Breast epithelium (tissue), 4 donors: ENCODE measurements around the gene ARMC9. TPM values are rescaled to one million over a fixed set of nuclear protein-coding genes. Genes with fewer than 3 reads are reported as not detected.
"Not testable (repeated sequence)": the region's sequence is repeated elsewhere in the genome, so short reads cannot be mapped to it uniquely, and the experiment has no call there.

Experiments used
- DNase-seq, 2 donors: peaks; one replicate each; pipeline ENCODE4 v3.0.0-alpha.2; 2019; ENCODE audit warnings: low spot score in 2 of 2
- H3K27ac ChIP-seq, 2 donors: fragments of 200-600 bp; sonication (generic) in 1 of 2; one replicate each; pipeline ENCODE4 v1.5.1; 2016 to 2019; ENCODE audit warnings: mild to moderate bottlenecking in 1 of 2
- H3K27me3 ChIP-seq, 2 donors: fragments of 200-600 bp; sonication (generic) in 1 of 2; one replicate each; pipeline versions ENCODE4 v1.5.1 to v1.6.0; 2017 to 2019; ENCODE audit warnings: control low read depth in 1 of 2, mild to moderate bottlenecking in 1 of 2
- H3K36me3 ChIP-seq: fragments of 200-600 bp; one replicate; pipeline ENCODE4 v1.5.1; 2019
- H3K4me1 ChIP-seq, 2 donors: fragments of 200-600 bp; sonication (generic); one replicate each; pipeline ENCODE4 v1.5.1; 2016 to 2019; ENCODE audit warnings: control low read depth in 1 of 2
- H3K4me3 ChIP-seq, 3 donors: fragments of 200-600 bp; sonication (generic); 1 replicate in 2 of 3; 2 replicates in 1 of 3; pipeline ENCODE4 v1.5.1; 2016 to 2019; ENCODE audit warnings: mild to moderate bottlenecking in 3 of 3, moderate library complexity in 2 of 3
- H3K9me3 ChIP-seq, 2 donors: fragments of 200-600 bp; sonication (generic) in 1 of 2; one replicate each; pipeline ENCODE4 v1.5.1; 2016 to 2019; ENCODE audit warnings: control low read depth in 1 of 2
- CTCF ChIP-seq, 3 donors: fragments of 450-650 bp; IDR thresholded peaks; one replicate each; pipeline ENCODE4 v1.5.1; 2016 to 2017; ENCODE audit warnings: antibody characterized with exemption in 3 of 3, mild to moderate bottlenecking in 3 of 3, moderate library complexity in 3 of 3
- POLR2A ChIP-seq: fragments of 450-650 bp; IDR thresholded peaks from one replicate; pipeline ENCODE4 v1.6.1; 2016; ENCODE audit warnings: antibody characterized with exemption, mild to moderate bottlenecking, moderate library complexity
- POLR2AphosphoS5 ChIP-seq, 3 donors: sonication (generic); formaldehyde crosslinking; IDR thresholded peaks; one replicate each; pipeline ENCODE4 v1.6.1; 2017; ENCODE audit warnings: antibody characterized with exemption in 3 of 3
- intact Hi-C: fragments of 100-400 bp; cut with DNase I; formaldehyde crosslinking; loops from one replicate; pipeline ENCODE4 v1.15.1; 2023; ENCODE audit warnings: low total_unique reads
- total RNA-seq, 3 donors: library from RNA; depleted of rRNA; stranded (reverse); fragments of >200 nt; gene quantifications; one replicate each; pipeline ENCODE4 v1.1.0, GENCODE V29; 2016

ARMC9 gene
- total RNA-seq, 3 donors from 2014 or later, result 4.0 to 20.8 (median 18.0) TPM

DNA sequence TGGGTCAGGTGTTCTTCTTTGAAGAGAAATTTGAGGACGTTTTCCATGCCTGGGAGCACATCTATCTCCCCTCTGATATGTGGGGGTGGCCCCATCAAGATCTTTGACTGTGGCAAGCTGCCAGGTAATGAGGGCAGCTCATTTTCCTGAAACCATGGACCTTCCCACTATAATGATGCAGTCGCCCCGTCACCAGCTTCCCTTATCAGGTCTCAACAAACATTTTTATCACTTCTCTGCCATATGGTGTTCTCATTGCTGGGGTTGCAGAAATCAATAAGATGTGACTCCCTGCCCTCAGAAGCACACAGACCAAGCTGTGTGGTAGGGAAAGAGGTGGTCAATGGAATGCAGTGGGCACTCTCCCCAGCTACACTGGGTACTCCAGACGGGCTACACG is 148.7 kb downstream of the ARMC9 start:
- Histone ChIP-seq H3K36me3 (no peaks in the 10 kb centered on the region), H3K9me3 (no peaks in the 10 kb centered on the region), H3K27ac (no peak overlapping the region), H3K4me1 (no peaks in the 10 kb centered on the region), H3K27me3 (no peaks in the 10 kb centered on the region), H3K4me3 (no peak overlapping the region)
- TF ChIP-seq CTCF (IDR thresholded peaks at IDR 0.05), result no peak
- no peak for TF ChIP-seq POLR2AphosphoS5 (IDR thresholded peaks at IDR 0.05)
- TF ChIP-seq POLR2A, result no peak
- no peak for DNase-seq
- intact Hi-C loops, result no loop called here

DNA sequence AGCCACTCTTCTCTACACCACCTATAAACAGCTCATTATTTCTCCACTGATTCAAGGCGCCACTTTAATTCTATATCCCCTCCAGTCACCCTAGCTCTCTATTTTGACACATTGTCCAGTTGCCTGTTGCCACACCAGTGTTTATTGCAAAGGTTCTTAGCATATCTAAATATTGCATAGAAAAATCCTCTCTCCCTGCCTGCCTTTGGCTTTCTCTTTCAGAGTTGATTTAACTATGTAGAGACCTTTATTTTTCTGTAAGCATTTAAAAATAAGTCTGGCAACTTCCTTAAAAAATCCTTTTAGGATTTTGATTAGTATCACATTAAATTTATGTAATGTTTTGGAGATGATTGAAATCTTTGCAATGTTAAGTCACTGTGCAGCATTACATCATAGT is 149.2 kb downstream of the ARMC9 start:
- Histone ChIP-seq H3K4me1 (no peaks in the 10 kb centered on the region), H3K27me3 (no peaks in the 10 kb centered on the region), H3K36me3 (no peaks in the 10 kb centered on the region), H3K27ac (no peak overlapping the region), H3K4me3 (no peak overlapping the region), H3K9me3 (no peaks in the 10 kb centered on the region)
- intact Hi-C loops, result no loop called here
- TF ChIP-seq CTCF (IDR thresholded peaks at IDR 0.05) (no peak), POLR2AphosphoS5 (IDR thresholded peaks at IDR 0.05) (no peak), POLR2A (no peak)
- DNase-seq, result no peak

GRCh38 chr2:231348173-231348572 is 149.7 kb downstream of the ARMC9 start:
- Histone ChIP-seq H3K27ac (no peak overlapping the region), H3K9me3 (no peaks in the 10 kb centered on the region), H3K36me3 (no peaks in the 10 kb centered on the region), H3K4me1 (no peaks in the 10 kb centered on the region), H3K4me3 (no peak overlapping the region), H3K27me3 (no peaks in the 10 kb centered on the region)
- intact Hi-C loops, result no loop called here
- TF ChIP-seq POLR2A (no peak), CTCF (IDR thresholded peaks at IDR 0.05) (no peak), POLR2AphosphoS5 (IDR thresholded peaks at IDR 0.05) (no peak)
- DNase-seq, result no peak

DNA sequence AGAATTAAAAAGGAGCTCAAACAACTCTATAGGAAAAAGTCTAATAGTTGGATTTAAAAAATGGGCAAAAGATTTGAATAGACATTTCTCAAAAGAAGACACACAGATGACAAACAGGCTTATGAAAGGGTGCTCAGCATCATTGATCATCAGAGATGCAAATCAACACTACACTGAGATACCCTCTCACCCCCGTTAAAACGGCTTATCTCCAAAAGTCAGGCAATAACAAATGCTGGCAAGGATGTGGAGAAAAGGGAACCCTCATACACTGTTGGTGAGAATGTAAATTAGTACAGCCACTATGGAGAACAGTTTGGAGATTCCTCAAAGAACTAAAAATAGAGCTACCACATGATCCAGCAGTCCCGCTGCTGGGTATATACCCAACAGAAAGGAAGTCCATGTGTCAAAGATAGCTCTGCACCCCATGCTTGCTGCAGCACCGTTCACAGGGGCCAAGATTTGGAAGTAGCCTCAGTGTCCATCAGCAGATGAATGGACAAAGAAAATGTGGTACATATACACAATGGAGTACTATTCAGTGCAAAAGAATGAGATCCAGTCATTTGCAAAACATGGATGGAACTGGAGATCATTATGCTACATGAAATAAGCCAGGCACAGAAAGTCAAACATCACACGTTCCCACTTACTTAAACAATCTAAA is 150.4 kb downstream of the ARMC9 start:
- DNase-seq, result no peak
- no peak overlapping the region for H3K27ac ChIP-seq
- TF ChIP-seq POLR2AphosphoS5 (IDR thresholded peaks at IDR 0.05) (no peak), POLR2A (no peak), CTCF (IDR thresholded peaks at IDR 0.05) (no peak)
- no peaks in the 10 kb centered on the region for H3K4me1 ChIP-seq
- no peaks in the 10 kb centered on the region for H3K9me3 ChIP-seq
- no peak overlapping the region for H3K4me3 ChIP-seq
- H3K36me3 ChIP-seq, result no peaks in the 10 kb centered on the region
- no peaks in the 10 kb centered on the region for H3K27me3 ChIP-seq
- intact Hi-C loops, result no loop called here

DNA sequence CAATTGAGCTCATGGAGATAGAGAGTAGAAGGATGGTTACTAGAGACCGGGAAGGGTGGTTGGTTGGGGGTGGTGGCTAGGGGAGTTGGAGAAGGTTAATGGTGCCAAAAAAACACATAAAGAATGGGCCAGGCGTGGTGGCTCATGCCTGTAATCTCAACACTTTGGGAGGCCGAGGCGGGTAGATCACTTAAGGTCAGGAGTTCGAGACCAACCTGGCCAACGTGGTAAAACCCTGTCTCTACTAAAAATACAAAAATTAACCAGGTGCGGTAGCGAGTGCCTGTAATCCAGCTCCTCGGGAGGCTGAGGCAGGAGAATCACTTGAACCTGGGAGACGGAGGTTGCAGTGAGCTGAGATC is 150.9 kb downstream of the ARMC9 start:
- H3K36me3 ChIP-seq, H3K27ac ChIP-seq, H3K4me3 ChIP-seq, H3K4me1 ChIP-seq, intact Hi-C loops, H3K9me3 ChIP-seq, H3K27me3 ChIP-seq: not testable (repeated sequence)
- DNase-seq, result peak in 1 of 2 donors; percentile 9

- H3K4me3 ChIP-seq, result no peak overlapping the region
- TF ChIP-seq POLR2AphosphoS5 (IDR thresholded peaks at IDR 0.05) (no peak), CTCF (IDR thresholded peaks at IDR 0.05) (no peak), POLR2A (no peak)
- peak in 1 of 2 donors; percentile 2 for DNase-seq
These were observed 153.2 kb downstream of the ARMC9 start for GRCh38 chr2:231351648-231352047.

More at GRCh38 chr2:231351648-231352047, 153.2 kb downstream of the ARMC9 start:
- Histone ChIP-seq H3K36me3 (no peaks in the 10 kb centered on the region), H3K27me3 (no peaks in the 10 kb centered on the region), H3K9me3 (no peaks in the 10 kb centered on the region), H3K27ac (no peak overlapping the region), H3K4me1 (no peaks in the 10 kb centered on the region)
- intact Hi-C loops, result no loop called here
